Non-pigmented ciliary epithelial cell (primary cell): ENCODE results near the gene GPR61.

ENCODE experiments used
- DNase-seq: peaks from one replicate; pipeline ENCODE4 v3.0.0-alpha.2; 2010; ENCODE audit warnings: low read depth

The GPR61 gene

GRCh38 chr1:109508873-109509175 lies 30.8 kb upstream of the GPR61 start:
- no peak for DNase-seq

DNA sequence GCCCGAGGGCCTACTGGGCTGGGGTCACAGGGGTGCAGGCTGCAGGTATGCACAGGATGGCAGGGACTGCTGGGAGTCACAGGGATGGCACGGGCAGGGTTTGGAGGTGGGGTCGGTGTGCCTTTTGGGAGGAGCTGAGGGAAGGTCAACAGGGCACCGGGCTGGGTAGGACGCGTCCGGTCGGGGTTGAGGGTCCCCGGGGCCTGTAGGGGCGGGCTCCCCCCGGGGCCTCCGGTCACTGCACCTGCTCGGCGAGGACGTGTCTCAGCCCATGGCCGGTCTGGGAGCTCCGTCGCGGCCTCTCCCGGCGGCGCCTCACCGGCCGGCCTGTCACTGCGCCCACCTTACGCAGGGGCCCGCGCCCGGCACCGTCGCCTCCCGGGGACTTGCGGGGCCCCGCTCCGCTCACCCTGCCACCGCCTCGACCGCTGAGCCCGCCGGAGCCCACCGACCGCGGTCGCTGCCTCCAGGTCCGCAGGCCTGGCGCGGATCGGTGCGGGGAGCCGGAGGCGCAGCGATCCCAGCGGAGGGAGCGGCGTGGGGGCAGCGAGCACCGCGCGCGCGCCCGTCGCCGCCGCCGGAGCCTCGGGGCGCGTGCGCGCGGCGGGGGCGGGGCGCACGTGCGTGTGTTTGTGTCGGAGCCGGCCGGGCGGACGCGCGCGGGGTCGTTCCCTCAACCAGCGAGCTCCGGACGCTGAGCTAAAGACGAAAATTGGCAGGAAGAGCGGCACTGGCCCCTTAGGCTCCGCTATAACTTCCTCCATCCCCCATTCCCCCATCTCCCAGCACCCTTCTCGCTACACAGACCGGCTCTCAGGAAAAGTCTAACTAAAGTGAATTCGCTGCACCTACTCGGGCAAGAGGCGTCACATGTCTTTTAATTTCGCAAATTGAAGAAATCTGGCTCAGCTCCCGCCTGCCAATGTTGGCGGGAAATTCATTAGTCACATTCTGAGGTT lies 30.2 kb upstream of the GPR61 start, which contains the start of gene AMIGO1:
AMIGO1 (minus strand) TSS at position 552 of the 959 bp plus-strand sequence. CDS start 815 bp downstream, outside the sequence.
- no peak for DNase-seq

DNA sequence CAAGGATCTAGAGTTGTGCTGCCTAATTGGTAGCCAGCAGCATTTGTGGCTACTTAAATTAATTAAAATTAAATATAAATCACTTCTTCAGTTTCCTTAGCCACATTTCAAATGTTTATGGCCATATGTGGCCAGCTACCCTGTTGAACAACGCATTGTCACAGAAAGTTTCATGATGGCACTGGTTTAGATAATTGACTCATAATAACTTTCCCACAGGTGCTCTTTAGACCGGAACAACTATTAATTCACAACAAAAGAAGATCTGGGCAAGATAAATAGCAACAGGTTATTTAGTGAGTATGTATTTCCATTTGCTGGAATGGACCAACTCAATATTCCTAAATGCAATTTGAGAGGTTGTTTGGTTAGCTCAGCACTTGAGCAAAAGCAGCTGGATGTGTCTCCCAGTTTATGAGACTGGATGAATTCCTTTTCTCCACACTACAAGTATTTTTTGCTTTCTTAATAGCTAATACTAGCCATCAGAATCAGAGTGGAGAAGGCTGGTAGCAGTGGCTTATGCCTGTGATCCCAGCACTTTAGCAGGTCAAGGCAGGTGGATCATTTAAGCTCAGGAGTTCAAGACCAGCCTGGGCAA lies 26.5 kb upstream of the GPR61 start:
- no peak for DNase-seq

DNA sequence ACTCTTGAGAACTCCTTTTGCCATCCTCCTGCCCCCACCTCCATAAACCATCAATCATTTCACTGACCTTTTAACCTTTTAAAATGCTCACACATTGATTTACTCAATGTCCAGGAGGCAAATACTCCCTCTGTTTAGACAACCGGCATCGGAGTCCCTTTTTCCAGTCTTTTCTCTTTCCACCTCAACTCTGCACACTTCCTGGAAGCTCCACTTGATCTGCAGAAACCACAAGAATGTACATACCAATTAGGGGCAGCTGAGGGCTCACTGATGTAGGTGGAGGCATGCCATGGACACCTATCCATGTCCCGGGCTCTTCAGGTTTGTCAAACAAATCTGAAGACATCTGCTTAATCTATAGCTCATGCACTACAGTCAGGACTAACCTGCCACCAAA lies 24.8 kb upstream of the GPR61 start:
- DNase-seq = no peak

DNA sequence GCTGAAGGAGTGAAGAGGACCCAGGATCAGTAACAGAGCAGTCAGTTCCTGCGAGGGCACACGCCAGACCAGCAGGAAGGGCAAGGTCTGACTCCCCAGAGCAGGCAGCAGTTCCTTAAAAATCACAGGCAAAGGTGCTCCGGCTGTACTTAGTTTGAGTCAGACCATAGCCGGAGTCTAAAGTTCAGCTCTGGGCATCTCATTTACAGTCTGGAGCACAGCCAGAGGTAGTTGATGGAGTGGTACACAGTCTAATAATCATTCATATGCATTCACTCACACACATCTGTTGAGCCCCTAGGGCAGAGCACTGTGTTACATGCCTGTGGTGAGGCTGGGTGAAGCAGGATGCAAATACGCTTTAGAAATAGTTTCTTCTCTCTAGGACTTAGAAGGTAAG lies 22.8 kb upstream of the GPR61 start:
- DNase-seq = no peak

GRCh38 chr1:109517337-109517736 lies 22.3 kb upstream of the GPR61 start:
- no peak for DNase-seq

- no peak for DNase-seq
Measured at GRCh38 chr1:109521002-109521951, 18.4 kb upstream of the GPR61 start.

- no peak for DNase-seq
Measured at GRCh38 chr1:109522026-109522425, 17.6 kb upstream of the GPR61 start.

GRCh38 chr1:109523706-109524105 lies 16.0 kb upstream of the GPR61 start:
- DNase-seq = no peak

- no peak for DNase-seq
Measured at GRCh38 chr1:109527098-109527811, 12.4 kb upstream of the GPR61 start.

DNA sequence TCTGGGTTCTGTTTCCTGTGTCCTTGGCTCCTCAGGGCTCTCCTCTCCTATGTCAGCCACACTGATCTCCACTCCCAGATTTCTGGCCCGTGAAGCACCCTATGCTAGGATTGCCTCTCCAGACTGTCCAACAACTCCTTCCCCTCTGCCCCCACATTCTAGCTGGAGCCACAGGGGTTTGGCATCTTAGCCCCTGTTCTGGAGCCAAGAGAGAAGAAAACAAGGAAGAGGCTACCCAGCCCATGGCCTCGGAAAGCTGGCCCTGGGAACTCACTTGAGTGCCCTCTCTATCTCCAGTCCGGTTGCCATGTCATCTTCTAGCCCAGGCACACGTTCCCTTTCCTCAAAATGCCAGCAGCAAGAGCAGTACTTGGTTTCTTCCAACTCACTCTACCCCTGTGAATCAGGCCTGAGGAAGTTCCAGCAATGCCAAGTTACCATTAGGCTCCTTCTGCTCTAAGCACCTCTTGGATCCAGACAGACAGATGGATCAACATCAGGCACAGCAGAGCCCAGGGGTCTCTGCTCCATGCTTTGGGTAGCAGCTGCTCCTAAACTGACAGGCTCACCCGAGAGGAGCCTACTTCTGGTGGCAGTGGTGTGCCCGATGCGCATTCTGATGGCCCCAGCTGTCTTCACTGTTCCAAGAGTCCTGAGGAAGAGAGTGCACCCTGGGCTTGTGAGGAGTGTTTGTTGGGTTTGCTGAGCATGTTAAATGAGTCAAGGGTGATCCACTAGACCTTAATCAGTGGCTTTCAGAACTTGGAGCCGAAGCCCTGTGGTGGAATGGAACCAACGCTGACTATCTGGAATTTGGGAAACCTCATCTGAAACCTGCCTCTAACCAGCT lies 11.6 kb upstream of the GPR61 start:
- no peak for DNase-seq

GRCh38 chr1:109528712-109529111 lies 11.0 kb upstream of the GPR61 start:
- no peak for DNase-seq

GRCh38 chr1:109529881-109530456 lies 9.7 kb upstream of the GPR61 start:
- no peak for DNase-seq

GRCh38 chr1:109530457-109531087 lies 9.1 kb upstream of the GPR61 start:
- no peak for DNase-seq

DNA sequence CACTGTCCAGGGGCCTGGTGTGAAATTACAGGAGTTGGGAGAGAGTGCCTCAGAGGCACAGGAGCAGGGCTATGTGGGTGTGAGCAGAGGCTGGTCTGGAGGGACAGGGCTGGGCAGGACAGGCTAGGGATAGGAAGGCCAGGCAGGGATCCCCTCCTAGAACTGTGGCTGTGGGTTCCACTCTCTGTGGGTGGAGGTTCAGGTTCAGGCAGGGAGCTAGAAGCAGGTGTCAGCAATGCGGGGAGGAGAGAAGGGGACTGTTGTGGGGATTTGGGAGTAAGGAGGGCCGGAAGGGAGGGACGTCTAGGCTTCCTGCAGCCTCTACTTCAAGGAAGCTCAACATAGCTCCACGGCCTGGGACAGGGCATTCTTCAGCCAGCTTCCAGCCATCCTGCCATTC lies 8.3 kb upstream of the GPR61 start:
- no peak for DNase-seq

- no peak for DNase-seq
Measured at GRCh38 chr1:109531826-109532364, 7.8 kb upstream of the GPR61 start.

DNA sequence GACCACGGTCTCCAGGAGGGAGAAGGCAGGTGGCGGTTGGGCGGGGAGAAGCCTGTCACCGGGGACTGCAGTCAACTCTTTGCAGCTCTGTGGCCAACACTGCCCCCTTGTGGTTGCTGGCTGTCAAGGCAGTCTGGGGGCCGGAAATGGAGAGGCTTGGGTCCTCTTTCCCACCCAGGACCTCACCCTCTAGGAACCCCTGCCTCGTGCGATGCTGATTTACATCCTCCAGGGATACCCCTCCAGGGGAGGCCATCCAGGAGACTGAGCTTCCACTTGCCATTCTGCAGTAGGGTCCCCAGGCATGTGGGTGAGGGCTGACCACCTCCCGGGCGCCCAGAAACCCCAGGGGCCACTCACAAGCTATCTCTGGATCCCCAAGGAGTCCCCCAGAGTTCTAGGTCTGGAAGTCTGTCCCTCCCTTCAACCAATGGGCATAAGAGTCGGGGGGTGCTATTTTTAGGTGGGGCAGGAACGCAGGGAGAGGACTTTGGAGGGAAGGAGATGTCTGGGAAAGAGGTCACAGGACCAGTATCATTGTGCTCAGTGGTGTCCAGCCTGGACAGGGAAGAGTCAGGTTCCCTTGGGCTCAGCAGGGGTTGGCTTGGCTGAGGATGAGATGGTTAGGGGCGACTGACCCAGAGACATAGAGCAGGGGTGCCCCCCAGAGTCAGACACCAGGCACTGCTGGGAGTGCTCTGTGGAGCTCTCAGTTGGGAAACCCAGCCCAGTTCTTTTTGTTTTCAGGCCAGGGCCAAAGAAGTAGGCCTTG lies 7.1 kb upstream of the GPR61 start:
- peak; percentile 48 for DNase-seq

GRCh38 chr1:109534307-109534858 lies 5.3 kb upstream of the GPR61 start:
- no peak for DNase-seq

GRCh38 chr1:109535481-109535880 lies 4.2 kb upstream of the GPR61 start:
- no peak for DNase-seq
